H1 (cell line): ENCODE data around the gene SLC43A1. TPM values are rescaled to one million over a fixed set of nuclear protein-coding genes. Genes with fewer than 3 reads are reported as not detected.

ENCODE experiments used
- CTCF ChIA-PET: fragments of 300-600 bp; sonication (Branson Sonifier 250); formaldehyde crosslinking; loops from one replicate; lab custom pipeline; 2021; ENCODE audit not compliant: partially characterized antibody; lab: Charles Lee
- POLR2A ChIA-PET: fragments of 300-600 bp; sonication (Branson Sonifier 250); formaldehyde crosslinking; loops from one replicate; lab custom pipeline; 2021; ENCODE audit warnings: inconsistent platforms; ENCODE audit not compliant: partially characterized antibody; lab: Charles Lee
- DNase-seq, 2 experiments: peaks; one replicate each; pipeline versions ENCODE4 v3.0.0 to v3.0.0-alpha.2; 2010 to 2022; ENCODE audit warnings: low spot score in 2 of 2, low read depth in 1 of 2, mixed read lengths in 1 of 2
- FAIRE-seq: peaks from 2 replicates; lab custom pipeline; 2011; peaks lifted over from hg19 to GRCh38; lab: Jason Lieb, UNC
- H2AFZ ChIP-seq: 2 replicates; pipeline ENCODE4 v1.8.1; 2012; ENCODE audit warnings: low read length, inconsistent platforms
- H2AK5ac ChIP-seq: 2 replicates; pipeline ENCODE4 v1.6.1; 2013; ENCODE audit warnings: low read depth, low read length
- H2BK120ac ChIP-seq: replicated peaks from 2 replicates; pipeline ENCODE3; 2013; ENCODE audit warnings: low read depth, low read length, inconsistent platforms
- H2BK12ac ChIP-seq: 2 replicates; pipeline ENCODE4 v1.6.1; 2013; ENCODE audit warnings: low read depth, low read length
- H2BK15ac ChIP-seq: 2 replicates; pipeline ENCODE4 v1.6.1; 2013; ENCODE audit warnings: low read length
- H2BK20ac ChIP-seq: 2 replicates; pipeline ENCODE4 v1.6.1; 2013; ENCODE audit warnings: low read length
- H2BK5ac ChIP-seq: 2 replicates; pipeline ENCODE4 v1.6.1; 2013; ENCODE audit warnings: low read depth, low read length
- H3K14ac ChIP-seq: 2 replicates; pipeline ENCODE4 v1.6.1; 2013; ENCODE audit warnings: inconsistent platforms; ENCODE audit not compliant: insufficient read length
- H3K18ac ChIP-seq: 2 replicates; pipeline ENCODE4 v1.6.1; 2013; ENCODE audit warnings: low read length; ENCODE audit errors: extremely low read depth
- H3K23ac ChIP-seq: 2 replicates; pipeline ENCODE4 v1.6.1; 2013; ENCODE audit warnings: inconsistent platforms; ENCODE audit not compliant: insufficient read length
- H3K23me2 ChIP-seq: 2 replicates; pipeline ENCODE4 v1.6.1; 2013; ENCODE audit warnings: low read depth, low read length
- H3K27ac ChIP-seq: 2 replicates; pipeline ENCODE4 v1.6.1; 2011; ENCODE audit warnings: low read depth, low read length, inconsistent platforms
- H3K27me3 ChIP-seq, 4 experiments: replicated peaks in 1 of 4; 1 replicate in 1 of 4; 2 replicates in 3 of 4; pipeline versions ENCODE4 v1.6.1 to v1.8.1; 2011 to 2013; ENCODE audit warnings: low read length in 3 of 4, mild to moderate bottlenecking in 3 of 4, inconsistent platforms in 2 of 4, mixed read lengths in 2 of 4, moderate library complexity in 1 of 4; ENCODE audit not compliant: control insufficient read depth in 3 of 4, insufficient read depth in 3 of 4; ENCODE audit errors: extremely low read depth in 1 of 4
- H3K36me3 ChIP-seq, 4 experiments: 2 replicates each; pipeline versions ENCODE4 v1.6.1 to v1.8.1; 2011 to 2013; ENCODE audit warnings: mild to moderate bottlenecking in 4 of 4, low read length in 3 of 4, moderate library complexity in 2 of 4, control low read depth in 1 of 4, inconsistent platforms in 1 of 4; ENCODE audit not compliant: insufficient read depth in 4 of 4, control insufficient read depth in 2 of 4
- H3K4ac ChIP-seq: replicated peaks from 2 replicates; pipeline ENCODE3; 2013; ENCODE audit warnings: low read length, low read depth, mixed read lengths, inconsistent platforms; ENCODE audit not compliant: insufficient read length
- H3K4me1 ChIP-seq, 4 experiments: replicated peaks in 1 of 4; 1 replicate in 1 of 4; 2 replicates in 3 of 4; pipeline versions ENCODE4 v1.6.1 to v1.8.1; 2011 to 2013; ENCODE audit warnings: low read length in 3 of 4, inconsistent platforms in 2 of 4, mixed read lengths in 1 of 4; ENCODE audit not compliant: insufficient read depth in 4 of 4, control insufficient read depth in 3 of 4
- H3K4me2 ChIP-seq, 2 experiments: 2 replicates each; pipeline versions ENCODE4 v1.6.1 to v1.8.1; 2011 to 2013; ENCODE audit warnings: low read depth in 2 of 2, low read length in 2 of 2, control low read depth in 1 of 2, inconsistent platforms in 1 of 2, mild to moderate bottlenecking in 1 of 2; ENCODE audit not compliant: insufficient read depth in 1 of 2
- H3K4me3 ChIP-seq, 4 experiments: fragments of 200-600, 300-600 bp in 1 of 4; sonication (generic), shearing (Covaris generic), sonication (Bioruptor Twin) in 1 of 4; 2 replicates each; pipeline versions ENCODE4 v1.5.1 to v1.8.1; 2011 to 2016; ENCODE audit warnings: low read length in 4 of 4, low read depth in 3 of 4, control low read depth in 2 of 4, inconsistent platforms in 2 of 4, mild to moderate bottlenecking in 2 of 4, mixed read lengths in 1 of 4, moderate library complexity in 1 of 4; ENCODE audit not compliant: insufficient read depth in 2 of 4; ENCODE audit errors: extremely low read depth in 1 of 4
- H3K56ac ChIP-seq: replicated peaks from 2 replicates; pipeline ENCODE3; 2013; ENCODE audit warnings: low read depth, mild to moderate bottlenecking, mixed read lengths, low read length, inconsistent platforms; ENCODE audit not compliant: insufficient read length
- H3K79me1 ChIP-seq: 2 replicates; pipeline ENCODE4 v1.6.1; 2013; ENCODE audit warnings: low read depth, low read length, control low read depth
- H3K79me2 ChIP-seq, 2 experiments: 2 replicates each; pipeline versions ENCODE4 v1.6.1 to v1.8.1; 2012 to 2013; ENCODE audit warnings: low read length in 2 of 2, mild to moderate bottlenecking in 2 of 2, inconsistent platforms in 1 of 2; ENCODE audit not compliant: insufficient read depth in 2 of 2, control insufficient read depth in 1 of 2
- H3K9ac ChIP-seq, 4 experiments: replicated peaks in 1 of 4; 1 replicate in 1 of 4; 2 replicates in 3 of 4; pipeline versions ENCODE4 v1.6.1 to v1.8.1; 2011 to 2013; ENCODE audit warnings: low read depth in 3 of 4, low read length in 3 of 4, control low read depth in 2 of 4, mild to moderate bottlenecking in 2 of 4, moderate library complexity in 2 of 4, inconsistent platforms in 1 of 4; ENCODE audit errors: extremely low read depth in 1 of 4
- H3K9me3 ChIP-seq, 2 experiments: 2 replicates each; pipeline versions ENCODE4 v1.6.1 to v1.8.1; 2012 to 2013; ENCODE audit warnings: mild to moderate bottlenecking in 2 of 2, moderate library complexity in 2 of 2, control low read depth in 1 of 2, inconsistent platforms in 1 of 2, low read depth in 1 of 2, low read length in 1 of 2, mixed read lengths in 1 of 2; ENCODE audit not compliant: insufficient read depth in 2 of 2
- H4K20me1 ChIP-seq, 2 experiments: replicated peaks in 1 of 2; 2 replicates each; pipeline versions ENCODE3 to v1.8.1; 2011 to 2013; ENCODE audit warnings: inconsistent platforms in 2 of 2, low read length in 2 of 2, mild to moderate bottlenecking in 1 of 2; ENCODE audit not compliant: insufficient read depth in 2 of 2, control insufficient read depth in 1 of 2
- H4K5ac ChIP-seq: 2 replicates; pipeline ENCODE4 v1.6.1; 2013; ENCODE audit warnings: low read length, low read depth, mixed read lengths, inconsistent platforms; ENCODE audit not compliant: insufficient read length
- H4K8ac ChIP-seq: 2 replicates; pipeline ENCODE4 v1.8.0; 2013; ENCODE audit warnings: mild to moderate bottlenecking, moderate library complexity, low read length, inconsistent platforms; ENCODE audit not compliant: insufficient read depth; ENCODE audit errors: extremely low read depth
- H4K91ac ChIP-seq: replicated peaks from 2 replicates; pipeline ENCODE3; 2013; ENCODE audit warnings: low read length, mixed read lengths, inconsistent platforms; ENCODE audit not compliant: insufficient read length
- WGBS, 2 experiments: shearing (Covaris generic) in 1 of 2; methylation state at CpG; one replicate each; pipeline versions ENCODE4 v1.1.6 to v1.1.7; 2013 to 2015; ENCODE audit warnings: low lambda C conversion rate in 2 of 2, mixed read lengths in 2 of 2, inconsistent platforms in 1 of 2, low coverage in 1 of 2, missing lambda C conversion rate in 1 of 2; ENCODE audit not compliant: insufficient replicate concordance in 2 of 2, insufficient coverage in 1 of 2, insufficient read length in 1 of 2; ENCODE audit errors: extremely low coverage in 1 of 2, missing lambda C conversion rate in 1 of 2; 5-methylcytosine and 5-hydroxymethylcytosine counted together
- polyA plus RNA-seq, 7 experiments: library from polyadenylated mRNA; depleted of rRNA in 3 of 7; stranded (reverse) in 5 of 7; unstranded in 2 of 7; fragments of >200 nt in 5 of 7; fragments of 200-250 nt in 2 of 7; gene quantifications; 1 replicate in 5 of 7; 2 replicates in 1 of 7; 4 replicates in 1 of 7; pipeline versions ENCODE4 v1.2.1 to v1.2.3, GENCODE V29; 2011 to 2013; ENCODE audit warnings: missing spikeins in 2 of 7, mixed read lengths in 2 of 7
- total RNA-seq: library from RNA; stranded (reverse); fragmentation: NEBNext Ultra II Directional; extraction: Animal tissue kit (Norgen Biotek cat#: 25700); gene quantifications from 2 replicates; pipeline ENCODE4 v1.2.1, GENCODE V29; 2021

SLC43A1 gene
- total and polyA plus RNA-seq, 2 of the 8 experiments (the other 6 are each of a cell fraction or from before 2014, with no cell fraction given) = 34.5 to 58.0 TPM

- Histone ChIP-seq H3K79me1 (no peaks in the 10 kb centered on the region), H2BK20ac (no peak overlapping the region), H3K9ac (no peak overlapping the region), H3K27ac (no peak overlapping the region), H3K79me2 (no peaks in the 10 kb centered on the region), H2AFZ (no peak overlapping the region), H3K4me3 (no peak overlapping the region), H3K56ac (no peak overlapping the region), H3K23ac (no peak overlapping the region), H2BK120ac (no peak overlapping the region), H3K18ac (no peak overlapping the region), H3K14ac (no peak overlapping the region), H4K20me1 (no peaks in the 10 kb centered on the region), H2AK5ac (no peak overlapping the region), H3K9me3 (no peaks in the 10 kb centered on the region), H3K4ac (no peak overlapping the region), H3K36me3 (no peaks in the 10 kb centered on the region), H3K4me1 (peaks cover 0 to 4% (median 2%) of the 10 kb centered on the region in 4 experiments; a peak in 3 of 7 replicates), H4K91ac (no peak overlapping the region), H4K8ac (no peak overlapping the region), H2BK15ac (no peak overlapping the region), H4K5ac (no peak overlapping the region), H3K4me2 (no peak overlapping the region), H2BK12ac (no peak overlapping the region), H2BK5ac (no peak overlapping the region), H3K23me2 (no peaks in the 10 kb centered on the region), H3K27me3 (peaks cover 0 to 5% (median 1%) of the 10 kb centered on the region in 4 experiments; a peak in 2 of 7 replicates)
- CTCF ChIA-PET = interaction anchor here (1.3 to 25.4 kb wide), 4 partner anchors 6 to 123 kb away, joined by 4 to 1146 read pairs (median 82); partner anchors contain the start of genes RTN4RL2 and TIMM10
- POLR2A ChIA-PET = interaction anchor here (1.1 to 8.4 kb wide), 7 partner anchors 14 to 120 kb away, joined by 3 to 79 read pairs (median 4); no protein-coding TSS in a partner anchor
- FAIRE-seq (no peak), DNase-seq (no peak)
- WGBS, 2 experiments = 96% methylated on average over 2 of the region's 2 CpGs; no CpG with 5 or more reads in 1 of the 2 experiments
Measured at GRCh38 chr11:57521116-57521515, 5.6 kb upstream of the SLC43A1 start.
